Erythroblast (primary cell): ENCODE measurements around the gene FAM13C.

ENCODE experiments used
- GATA1 ChIP-seq: IDR thresholded peaks from 2 replicates; pipeline ENCODE4 v1.6.1; 2011; ENCODE audit warnings: low read depth, mild to moderate bottlenecking, control low read depth, low read length, moderate library complexity
- POLR2A ChIP-seq: IDR thresholded peaks from 2 replicates; pipeline ENCODE4 v1.6.1; 2011; ENCODE audit warnings: mild to moderate bottlenecking, low read length

DNA sequence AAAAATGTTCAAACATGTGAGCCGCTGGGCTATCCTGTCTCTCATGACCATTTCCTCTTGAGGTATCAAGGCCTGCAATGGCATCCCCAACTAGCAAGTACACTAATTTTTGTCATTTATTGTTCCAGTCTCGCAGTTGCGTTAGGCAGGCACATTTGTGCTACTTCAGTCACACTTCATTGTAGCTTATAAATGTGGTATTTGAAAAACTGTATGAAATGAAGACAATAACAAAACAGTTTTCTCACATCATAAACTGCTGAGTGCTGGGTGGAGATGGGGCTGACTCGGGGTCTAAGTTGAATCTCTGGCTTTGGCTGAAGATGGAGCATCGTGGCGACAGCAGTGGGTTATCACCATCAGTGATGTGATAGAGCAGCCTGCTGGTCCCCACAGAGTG lies 92.7 kb downstream of the FAM13C start:
- no peak for TF ChIP-seq POLR2A
- no peak for TF ChIP-seq GATA1
